ENCODE results near the gene GIMAP1. TPM values are rescaled to one million over a fixed set of nuclear protein-coding genes. Genes with fewer than 3 reads are reported as not detected.

Gene GIMAP1
- polyA plus RNA-seq, 1 donor from 2014 or later = not detected

GRCh38 chr7:150742286-150742968, 26.0 kb downstream of the GIMAP1 start:
- no peak overlapping the region for H3K4me3 ChIP-seq (ENCODE audit: low read length)
- no peaks in the 10 kb centered on the region for H4K20me1 ChIP-seq (ENCODE audit: insufficient read depth)
- H3K27ac ChIP-seq (ENCODE audit: low read length) = no peak overlapping the region
- H3K36me3 ChIP-seq (ENCODE audit: insufficient read depth, low read length) = no peaks in the 10 kb centered on the region
- H3K9ac ChIP-seq (ENCODE audit: low read length) = no peak overlapping the region
- H3K79me2 ChIP-seq (replicated peaks; ENCODE audit: insufficient read depth, low read length) = no peaks in the 10 kb centered on the region
- no peaks in the 10 kb centered on the region for H3F3A ChIP-seq (ENCODE audit: insufficient read depth, low read length, poor library complexity, severe bottlenecking)
- H3K9me2 ChIP-seq (ENCODE audit: insufficient read depth, low read length) = no peaks in the 10 kb centered on the region
- no peaks in the 10 kb centered on the region for H3K9me3 ChIP-seq (ENCODE audit: low read length)
- no peaks in the 10 kb centered on the region for H3K27me3 ChIP-seq (ENCODE audit: insufficient read depth, low read depth, low read length)
- H3K4me2 ChIP-seq (ENCODE audit: low read length) = no peak overlapping the region
- TF ChIP-seq MXI1 (conservative IDR thresholded peaks at IDR 0.05; ENCODE audit: poor library complexity, severe bottlenecking) (no peak), SMC3 (conservative IDR thresholded peaks at IDR 0.05; ENCODE audit: poor library complexity) (no peak), TAF1 (IDR thresholded peaks at IDR 0.05; ENCODE audit: low read depth) (no peak)
- TF ChIP-seq, protein P1, sequence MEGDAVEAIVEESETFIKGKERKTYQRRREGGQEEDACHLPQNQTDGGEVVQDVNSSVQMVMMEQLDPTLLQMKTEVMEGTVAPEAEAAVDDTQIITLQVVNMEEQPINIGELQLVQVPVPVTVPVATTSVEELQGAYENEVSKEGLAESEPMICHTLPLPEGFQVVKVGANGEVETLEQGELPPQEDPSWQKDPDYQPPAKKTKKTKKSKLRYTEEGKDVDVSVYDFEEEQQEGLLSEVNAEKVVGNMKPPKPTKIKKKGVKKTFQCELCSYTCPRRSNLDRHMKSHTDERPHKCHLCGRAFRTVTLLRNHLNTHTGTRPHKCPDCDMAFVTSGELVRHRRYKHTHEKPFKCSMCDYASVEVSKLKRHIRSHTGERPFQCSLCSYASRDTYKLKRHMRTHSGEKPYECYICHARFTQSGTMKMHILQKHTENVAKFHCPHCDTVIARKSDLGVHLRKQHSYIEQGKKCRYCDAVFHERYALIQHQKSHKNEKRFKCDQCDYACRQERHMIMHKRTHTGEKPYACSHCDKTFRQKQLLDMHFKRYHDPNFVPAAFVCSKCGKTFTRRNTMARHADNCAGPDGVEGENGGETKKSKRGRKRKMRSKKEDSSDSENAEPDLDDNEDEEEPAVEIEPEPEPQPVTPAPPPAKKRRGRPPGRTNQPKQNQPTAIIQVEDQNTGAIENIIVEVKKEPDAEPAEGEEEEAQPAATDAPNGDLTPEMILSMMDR (IDR thresholded peaks at IDR 0.05; ENCODE audit: poor library complexity, severe bottlenecking) = no peak
- H2AFZ ChIP-seq (ENCODE audit: low read depth, low read length) = no peak overlapping the region

DNA sequence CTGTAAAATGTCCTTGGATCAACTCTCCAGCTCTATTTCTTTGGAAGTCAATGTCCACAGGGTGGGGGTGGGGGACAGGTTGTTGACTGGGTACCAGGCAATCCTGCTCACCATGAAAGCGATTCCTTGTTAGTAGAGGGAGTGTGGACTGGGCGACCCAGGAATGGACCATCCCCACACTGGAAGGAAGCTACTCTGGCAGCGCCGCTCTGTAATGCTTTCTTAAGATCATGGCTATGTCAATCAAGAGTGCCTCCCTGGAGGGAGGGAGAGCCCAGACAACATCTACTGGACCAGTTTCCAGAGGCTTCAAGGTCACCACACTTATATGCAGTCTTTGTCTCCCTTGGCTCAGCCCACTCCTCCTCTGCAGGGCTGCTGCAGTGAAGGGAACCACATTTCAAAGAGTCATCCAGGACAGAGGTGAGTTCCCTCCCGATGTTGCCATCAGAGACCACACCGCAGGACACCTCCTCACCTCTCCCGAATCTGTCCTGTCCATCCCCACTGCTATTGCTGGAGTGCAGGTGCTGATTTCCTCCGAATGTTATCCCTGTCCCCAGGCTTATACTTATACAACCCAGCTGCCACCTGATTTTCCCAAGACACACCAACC, 27.7 kb downstream of the GIMAP1 start:
- Histone ChIP-seq H3F3A (ENCODE audit: insufficient read depth, low read length, poor library complexity, severe bottlenecking) (no peaks in the 10 kb centered on the region), H3K9me2 (ENCODE audit: insufficient read depth, low read length) (no peaks in the 10 kb centered on the region), H2AFZ (ENCODE audit: low read depth, low read length) (no peak overlapping the region), H3K9ac (ENCODE audit: low read length) (no peak overlapping the region), H3K9me3 (ENCODE audit: low read length) (no peaks in the 10 kb centered on the region), H3K4me3 (ENCODE audit: low read length) (no peak overlapping the region), H3K36me3 (ENCODE audit: insufficient read depth, low read length) (no peaks in the 10 kb centered on the region), H3K27me3 (ENCODE audit: insufficient read depth, low read depth, low read length) (no peaks in the 10 kb centered on the region), H3K4me2 (ENCODE audit: low read length) (no peak overlapping the region), H3K79me2 (replicated peaks; ENCODE audit: insufficient read depth, low read length) (no peaks in the 10 kb centered on the region), H3K27ac (ENCODE audit: low read length) (no peak overlapping the region), H4K20me1 (ENCODE audit: insufficient read depth) (no peaks in the 10 kb centered on the region)
- TF ChIP-seq MXI1 (conservative IDR thresholded peaks at IDR 0.05; ENCODE audit: poor library complexity, severe bottlenecking) (no peak), TAF1 (IDR thresholded peaks at IDR 0.05; ENCODE audit: low read depth) (no peak), RAD21 (conservative IDR thresholded peaks at IDR 0.05) (no peak), EZH2 (IDR thresholded peaks at IDR 0.05; ENCODE audit: borderline replicate concordance, insufficient read depth, low read length, poor library complexity, severe bottlenecking) (no peak), SMC3 (conservative IDR thresholded peaks at IDR 0.05; ENCODE audit: poor library complexity) (no peak), EP300 (conservative IDR thresholded peaks at IDR 0.05; ENCODE audit: poor library complexity, severe bottlenecking) (no peak), POLR2AphosphoS5 (IDR thresholded peaks at IDR 0.05) (no peak), REST (IDR thresholded peaks at IDR 0.05; ENCODE audit: borderline replicate concordance) (no peak)
- TF ChIP-seq, protein P1 (IDR thresholded peaks at IDR 0.05; ENCODE audit: poor library complexity, severe bottlenecking) = no peak
